GM18873 (cell line): ENCODE data around the gene TOX2.

Experiments
- ATAC-seq: cut with Tn5 transposase; IDR thresholded peaks from one replicate; pipeline ENCODE4 v1.9.1; 2021; ENCODE audit warnings: mild to moderate bottlenecking, moderate library complexity, moderate number of reproducible peaks; ENCODE audit not compliant: unreplicated experiment, low FRiP score

The TOX2 gene, protein sequence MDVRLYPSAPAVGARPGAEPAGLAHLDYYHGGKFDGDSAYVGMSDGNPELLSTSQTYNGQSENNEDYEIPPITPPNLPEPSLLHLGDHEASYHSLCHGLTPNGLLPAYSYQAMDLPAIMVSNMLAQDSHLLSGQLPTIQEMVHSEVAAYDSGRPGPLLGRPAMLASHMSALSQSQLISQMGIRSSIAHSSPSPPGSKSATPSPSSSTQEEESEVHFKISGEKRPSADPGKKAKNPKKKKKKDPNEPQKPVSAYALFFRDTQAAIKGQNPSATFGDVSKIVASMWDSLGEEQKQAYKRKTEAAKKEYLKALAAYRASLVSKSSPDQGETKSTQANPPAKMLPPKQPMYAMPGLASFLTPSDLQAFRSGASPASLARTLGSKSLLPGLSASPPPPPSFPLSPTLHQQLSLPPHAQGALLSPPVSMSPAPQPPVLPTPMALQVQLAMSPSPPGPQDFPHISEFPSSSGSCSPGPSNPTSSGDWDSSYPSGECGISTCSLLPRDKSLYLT

DNA sequence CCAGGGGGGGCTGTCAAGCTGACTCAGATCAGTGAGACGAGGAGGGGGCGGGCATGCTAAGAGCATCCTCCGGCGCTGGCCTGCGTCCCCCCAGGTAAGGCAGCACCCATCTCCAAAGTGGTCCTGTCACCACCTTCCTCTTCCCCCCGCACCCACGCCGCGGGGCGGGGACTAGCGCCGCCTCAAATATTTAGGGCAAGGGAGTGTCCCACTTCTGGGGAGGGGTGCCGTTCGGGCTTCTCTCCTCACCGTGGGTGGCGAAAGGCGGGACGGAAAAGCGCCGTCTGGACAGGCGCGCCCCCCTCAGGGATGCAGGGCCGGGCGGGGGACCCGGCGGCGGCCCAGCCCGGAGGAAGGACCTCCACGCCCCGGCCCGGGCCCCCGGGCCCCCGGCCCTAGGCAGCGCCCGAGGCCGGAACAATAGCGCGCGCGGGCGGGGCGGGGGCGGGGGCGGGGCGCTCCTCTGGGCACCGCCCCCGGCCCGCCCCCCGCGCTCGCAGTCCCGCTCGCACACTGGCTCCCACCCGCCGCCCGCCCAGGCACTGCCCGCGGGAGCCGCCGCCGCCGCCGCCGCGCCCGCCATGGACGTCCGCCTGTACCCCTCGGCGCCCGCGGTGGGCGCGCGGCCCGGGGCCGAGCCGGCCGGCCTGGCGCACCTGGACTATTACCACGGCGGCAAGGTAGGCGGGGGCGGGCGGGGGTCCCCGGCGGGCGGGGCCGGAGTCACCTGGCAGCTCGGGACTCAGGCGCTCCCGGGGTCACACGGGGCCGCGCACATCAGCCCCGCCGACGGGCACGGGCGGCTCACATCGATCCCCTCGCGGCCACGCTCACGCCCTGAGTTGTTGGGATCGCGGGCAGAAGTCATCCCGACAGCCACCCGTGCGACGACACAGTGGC lies at the start of gene TOX2:
Gene TOX2, plus strand, starts transcription at position 542 of the 900 bp plus-strand sequence. Its CDS starts 40 bp downstream, at position 582.
- no peak for ATAC-seq

DNA sequence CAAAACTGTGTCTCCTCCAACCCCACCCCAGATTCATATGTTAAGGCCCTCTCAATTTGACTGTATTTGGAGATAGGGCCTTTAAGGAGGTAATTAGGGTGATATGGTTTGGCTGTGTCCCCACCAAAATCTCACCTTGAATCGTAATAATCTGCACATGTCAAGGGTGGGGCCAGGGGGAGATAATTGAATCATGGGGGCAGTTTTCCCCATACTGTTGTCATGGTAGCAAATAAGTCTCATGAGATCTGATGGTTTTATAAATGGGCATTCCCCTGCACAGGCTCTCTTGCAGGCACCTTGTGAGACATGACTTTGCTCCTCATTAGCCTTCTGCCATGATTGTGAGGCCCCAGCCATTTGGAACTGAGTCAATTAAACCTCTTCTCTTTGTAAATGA lies 46.6 kb upstream of the TOX2 start:
- no peak for ATAC-seq

DNA sequence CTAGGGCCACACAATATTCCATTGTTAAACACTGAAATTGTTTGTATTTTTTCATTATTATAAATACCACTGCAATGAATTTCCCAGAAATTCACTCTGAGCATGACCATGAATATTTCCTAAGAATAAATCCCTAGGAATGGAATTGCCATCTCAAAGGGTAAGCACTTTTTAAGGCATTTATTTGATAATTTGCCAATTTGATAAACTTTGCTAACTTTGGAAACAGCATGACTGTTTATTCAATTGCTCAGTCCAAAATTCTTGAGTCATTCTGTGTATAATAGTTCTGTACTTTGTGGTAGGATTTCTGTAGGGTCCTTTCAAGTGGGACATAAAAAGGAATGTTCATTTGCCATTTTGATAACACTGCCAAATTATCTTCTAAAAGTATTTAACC lies 44.2 kb upstream of the TOX2 start:
- no peak for ATAC-seq

DNA sequence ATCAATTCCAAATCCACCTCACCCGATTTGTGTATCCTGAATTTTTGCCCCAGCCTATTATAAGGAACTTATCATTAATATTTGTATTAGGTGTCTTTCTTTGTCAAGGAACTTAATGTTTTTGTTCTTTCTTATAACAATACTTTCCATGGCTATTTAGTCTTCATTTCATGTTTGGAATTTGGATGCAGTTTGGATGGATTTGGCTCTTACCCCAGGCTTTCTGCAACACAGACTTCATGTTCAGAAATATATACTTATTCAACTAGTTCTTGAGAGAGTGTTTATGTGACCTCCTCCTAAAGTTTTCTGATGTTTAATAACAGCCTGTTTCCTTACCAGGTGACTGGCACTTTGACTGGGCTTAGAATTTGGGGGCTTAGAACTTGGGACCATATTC lies 35.9 kb upstream of the TOX2 start:
- no peak for ATAC-seq

DNA sequence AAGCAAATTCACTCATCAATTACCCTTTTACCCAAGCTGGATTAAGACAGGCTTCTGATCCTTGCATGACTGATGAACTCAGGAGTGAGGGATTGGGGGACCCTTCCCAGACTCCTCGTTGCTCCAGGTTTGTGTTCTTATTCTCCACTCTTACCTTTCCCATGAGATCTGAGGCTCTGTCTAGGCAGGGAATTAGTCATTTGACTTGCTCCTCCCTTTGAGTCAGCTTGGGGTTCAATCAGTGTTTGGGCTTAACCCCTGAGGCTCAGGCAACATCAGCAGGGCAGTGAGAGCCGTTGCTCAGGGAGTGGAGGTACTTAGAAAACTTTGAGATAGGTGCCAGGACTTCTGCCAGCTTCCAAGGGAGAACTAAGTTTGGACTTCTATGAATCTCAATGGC lies 20.7 kb upstream of the TOX2 start:
- no peak for ATAC-seq

DNA sequence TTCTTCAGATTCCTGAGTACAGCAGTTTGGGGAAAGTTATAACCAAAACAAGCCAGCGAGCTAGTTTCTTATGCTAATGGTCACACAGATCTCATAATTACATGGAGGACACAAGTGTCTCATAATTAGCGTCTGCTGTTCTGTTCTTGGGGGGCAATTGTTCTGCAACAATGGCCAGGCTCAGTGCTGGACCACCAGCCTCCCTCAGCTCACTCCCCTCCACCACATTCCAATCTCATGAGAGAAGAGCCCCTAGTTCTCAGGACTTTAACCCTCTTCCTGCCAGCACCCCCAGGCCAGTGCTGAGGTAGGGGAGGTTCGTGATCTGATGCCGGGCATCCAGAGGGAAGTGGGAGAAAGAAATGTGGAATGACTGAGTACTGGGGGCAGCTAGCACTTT lies 20.2 kb upstream of the TOX2 start:
- ATAC-seq = no peak

DNA sequence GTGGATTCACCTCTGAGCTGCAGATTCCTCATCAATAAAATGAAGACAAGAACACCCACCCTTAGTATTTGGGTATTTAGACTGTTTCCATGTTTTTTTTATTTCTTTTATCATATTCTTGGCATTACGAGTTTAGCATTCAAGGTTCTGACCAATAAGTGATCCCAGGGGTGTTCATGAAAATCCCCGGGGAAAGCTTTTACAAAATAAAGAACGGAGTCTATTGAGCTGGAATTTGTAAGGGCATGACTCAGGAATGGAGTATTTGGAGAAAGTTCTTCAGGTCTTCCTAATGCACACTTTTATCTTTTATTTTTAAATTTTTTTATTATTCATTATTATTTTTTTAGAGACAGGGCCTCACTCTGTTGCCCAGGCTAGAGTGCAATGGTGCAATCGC lies 19.4 kb upstream of the TOX2 start:
- no peak for ATAC-seq

DNA sequence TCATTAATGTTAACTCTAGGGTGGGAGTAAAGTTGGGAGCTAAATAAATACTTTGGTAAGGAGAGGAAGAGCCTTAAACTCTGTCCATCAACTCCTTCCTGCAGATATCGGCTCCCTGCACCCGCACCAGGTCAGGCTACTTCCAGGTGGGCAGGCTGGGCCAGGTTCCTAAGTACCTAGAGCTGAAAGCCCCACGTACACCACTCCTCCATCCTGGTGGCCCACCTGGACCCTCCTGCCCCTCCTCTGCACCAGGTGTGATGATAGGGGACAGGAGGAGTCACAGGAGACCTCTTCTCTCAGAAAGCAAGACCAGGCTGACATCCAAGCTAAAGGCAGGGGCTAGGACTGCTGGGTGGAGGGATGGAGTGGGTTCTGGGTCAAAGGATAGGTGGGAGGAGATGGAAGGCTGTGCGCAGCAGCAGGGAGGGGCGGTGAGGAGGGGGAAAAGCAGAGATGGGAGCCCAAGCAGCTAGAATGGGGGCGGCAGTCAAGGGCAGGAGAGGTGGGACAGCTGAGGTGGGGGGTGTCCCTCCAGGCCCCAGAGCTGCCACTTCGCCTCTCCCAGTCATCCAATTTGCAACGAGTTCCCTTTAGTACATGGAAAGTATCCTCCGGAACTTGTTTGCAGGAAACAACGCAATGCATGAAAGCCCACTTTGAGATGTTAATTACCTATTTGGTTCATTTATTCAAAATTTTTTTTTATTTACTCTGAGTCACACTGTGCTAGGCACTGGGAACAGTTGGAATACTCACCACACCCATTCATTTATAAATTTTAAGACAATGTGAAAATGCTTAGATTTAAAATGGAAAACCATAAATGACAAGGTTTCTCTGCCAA lies 15.2 kb upstream of the TOX2 start:
- ATAC-seq = no peak

DNA sequence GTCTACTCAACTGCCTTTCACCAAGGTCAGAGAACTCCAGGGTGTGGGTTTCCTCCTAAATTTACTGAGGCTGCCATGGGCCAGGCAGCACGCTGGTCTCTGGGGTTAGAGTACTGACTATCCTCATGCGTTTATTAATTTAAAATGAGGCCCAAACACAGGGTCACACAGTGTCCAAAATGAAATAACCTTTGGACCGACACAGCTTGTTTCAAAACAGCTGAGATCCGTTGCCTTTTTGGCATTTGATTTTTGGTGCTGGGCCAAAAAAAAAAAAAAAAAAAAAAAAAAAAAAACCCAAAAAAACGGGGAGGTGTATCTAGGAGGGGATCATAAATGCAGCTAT lies 14.6 kb upstream of the TOX2 start:
- no peak for ATAC-seq

DNA sequence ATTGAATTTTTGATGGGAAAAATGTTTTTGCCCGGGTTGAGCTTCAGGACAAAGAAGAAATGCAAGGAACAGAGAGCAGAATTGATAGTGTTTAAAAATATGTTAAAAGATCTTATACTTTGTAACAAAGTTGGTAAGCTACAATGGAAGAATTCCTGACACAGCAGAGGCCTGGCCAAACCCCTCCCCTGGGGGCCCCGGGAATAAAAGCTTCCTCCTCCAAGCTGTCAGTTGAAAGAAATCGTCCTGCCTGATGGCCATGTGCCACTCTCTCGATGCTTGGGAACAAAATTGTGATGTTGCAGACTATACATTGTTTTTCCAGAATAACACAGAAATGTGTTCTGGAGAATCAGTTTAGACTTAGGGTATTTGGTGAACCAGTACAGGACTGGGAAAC lies 14.2 kb upstream of the TOX2 start:
- ATAC-seq = no peak

DNA sequence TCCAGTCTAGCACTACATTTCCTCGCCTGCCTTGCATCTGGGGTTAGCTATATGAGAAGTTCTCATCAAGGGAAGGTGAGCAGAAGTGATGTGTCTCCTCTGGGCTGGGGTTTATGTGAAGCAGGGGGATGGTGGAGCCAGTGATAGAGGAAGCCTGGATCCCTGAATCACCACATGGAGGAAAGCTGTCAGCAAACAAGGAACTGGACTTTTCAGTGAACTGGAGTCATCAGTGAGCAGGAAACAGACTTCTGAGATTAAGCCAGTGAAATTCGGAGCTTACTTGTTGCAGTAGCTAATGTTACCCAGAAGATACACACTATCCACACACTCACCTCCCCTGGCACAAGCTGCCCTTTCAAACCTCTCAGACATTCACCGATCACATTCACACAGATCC lies 13.4 kb upstream of the TOX2 start:
- no peak for ATAC-seq

DNA sequence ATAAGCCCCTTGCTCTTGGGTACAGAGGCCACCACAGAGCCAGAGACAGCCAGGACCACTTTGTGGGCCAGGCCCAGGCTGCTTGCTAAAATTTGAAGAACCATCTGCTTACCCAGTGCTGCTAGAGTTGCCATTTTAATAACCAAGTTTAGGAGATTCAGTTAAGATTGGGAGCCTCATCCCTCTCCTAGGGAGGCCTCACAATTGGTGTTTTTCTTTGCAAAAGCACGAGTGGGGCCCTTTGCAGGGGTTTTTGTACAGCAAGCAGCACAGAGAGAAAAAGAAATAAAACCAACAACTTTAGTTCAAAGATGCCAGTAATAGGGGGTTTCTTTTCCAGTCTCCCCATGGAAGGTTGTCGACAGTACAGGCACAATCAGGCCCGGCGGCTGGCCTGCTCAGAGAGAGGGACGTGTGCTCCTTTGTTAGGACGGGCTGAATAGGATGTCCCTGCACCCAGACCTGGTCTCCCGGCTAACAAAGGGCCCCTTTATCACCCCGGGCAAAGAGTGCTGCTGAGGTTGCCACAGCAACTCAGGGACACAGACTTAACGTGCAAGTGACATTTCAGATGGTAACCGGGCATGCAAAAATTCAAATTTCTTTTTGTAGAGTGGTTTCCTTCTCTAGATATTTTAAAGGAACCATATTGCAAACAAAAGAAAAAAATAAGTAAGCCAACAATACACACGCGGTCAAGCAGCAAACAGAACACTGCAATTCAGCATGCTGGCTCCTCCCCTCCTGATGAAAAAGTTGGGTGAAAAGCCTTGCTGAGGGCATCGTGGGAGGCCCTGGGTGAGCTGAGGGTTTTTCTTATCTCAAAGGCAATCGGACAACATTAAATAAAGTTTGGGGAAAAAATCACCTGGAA lies 10.5 kb upstream of the TOX2 start:
- no peak for ATAC-seq

DNA sequence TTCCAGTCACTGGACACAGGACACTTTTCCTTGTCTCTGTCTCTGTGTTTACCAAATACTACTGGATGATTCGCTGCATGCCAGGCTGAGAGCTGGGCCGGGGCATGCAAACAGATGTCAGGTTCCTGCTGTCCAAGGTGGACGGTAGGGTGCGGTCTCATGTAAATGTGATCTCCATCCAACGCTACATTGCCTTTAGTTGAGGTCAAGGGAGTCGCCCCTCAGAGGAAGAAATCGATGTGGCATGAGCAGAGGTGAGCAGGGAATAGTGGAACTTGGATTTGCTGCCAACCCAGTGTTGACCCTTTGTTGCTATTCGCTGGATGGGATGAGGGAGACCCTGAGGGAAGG lies 9.8 kb upstream of the TOX2 start:
- no peak for ATAC-seq

DNA sequence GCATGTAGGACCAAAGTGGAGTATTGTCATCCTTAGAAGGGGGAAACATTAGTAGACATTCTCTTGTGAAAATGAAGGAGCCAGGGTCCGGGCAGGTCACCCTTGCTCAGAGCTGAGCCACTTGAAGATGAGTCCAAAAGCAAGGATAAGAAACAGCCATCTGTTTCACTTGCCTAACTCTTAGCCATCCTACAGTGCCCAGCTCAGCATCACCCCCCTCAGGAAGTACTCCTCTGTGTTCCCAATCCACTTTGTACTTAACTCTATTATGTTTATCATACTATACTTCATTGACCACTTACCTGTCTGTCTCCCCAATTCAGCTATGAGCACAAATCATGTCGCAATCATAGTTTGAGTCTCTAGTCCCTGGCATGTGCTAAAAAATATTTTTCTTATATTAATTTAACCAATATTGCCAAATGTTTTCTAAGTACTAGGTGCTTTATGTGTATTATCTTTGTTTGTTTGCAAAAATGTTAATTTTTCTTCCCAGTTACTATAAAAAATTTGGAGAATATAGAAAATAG lies 8.1 kb upstream of the TOX2 start:
- ATAC-seq = no peak

DNA sequence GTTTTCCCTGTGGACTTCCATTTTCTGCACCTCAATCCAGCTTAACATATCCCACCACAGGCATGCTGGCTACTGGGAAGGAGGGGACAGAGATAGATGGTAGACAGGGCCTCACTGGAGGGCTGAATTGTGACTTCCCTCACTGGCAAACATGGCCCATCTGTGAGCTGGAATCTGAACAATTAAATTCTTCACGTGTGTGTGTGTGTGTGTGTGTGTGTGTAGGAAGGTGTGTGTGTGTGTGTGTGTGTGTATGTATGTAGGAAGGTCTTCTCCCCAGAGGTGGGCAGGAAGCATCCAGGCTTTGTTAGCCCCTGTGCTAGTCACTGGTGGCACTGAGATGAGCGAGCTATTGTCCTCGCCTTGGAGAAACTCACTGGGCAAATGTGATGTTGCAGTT lies 5.4 kb upstream of the TOX2 start:
- no peak for ATAC-seq

DNA sequence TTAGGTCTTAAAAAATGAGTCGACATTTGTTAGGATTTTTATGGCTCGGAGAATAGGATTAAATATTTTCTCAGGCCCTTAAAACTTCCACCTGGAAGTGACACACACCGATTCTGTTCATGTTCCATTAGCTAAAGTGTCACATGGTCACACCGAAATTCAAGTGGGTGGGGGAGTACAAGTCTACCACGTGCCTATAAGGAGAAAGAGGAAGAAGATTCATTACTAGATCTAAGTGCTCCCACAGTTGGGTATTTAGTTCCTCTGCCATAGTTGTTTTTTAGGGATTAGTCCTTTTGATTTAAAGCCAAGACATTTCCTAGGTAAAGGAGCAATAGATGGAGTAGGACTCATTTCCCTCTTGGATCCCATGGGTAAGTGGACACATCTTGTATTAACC lies 4.9 kb upstream of the TOX2 start:
- ATAC-seq = no peak

DNA sequence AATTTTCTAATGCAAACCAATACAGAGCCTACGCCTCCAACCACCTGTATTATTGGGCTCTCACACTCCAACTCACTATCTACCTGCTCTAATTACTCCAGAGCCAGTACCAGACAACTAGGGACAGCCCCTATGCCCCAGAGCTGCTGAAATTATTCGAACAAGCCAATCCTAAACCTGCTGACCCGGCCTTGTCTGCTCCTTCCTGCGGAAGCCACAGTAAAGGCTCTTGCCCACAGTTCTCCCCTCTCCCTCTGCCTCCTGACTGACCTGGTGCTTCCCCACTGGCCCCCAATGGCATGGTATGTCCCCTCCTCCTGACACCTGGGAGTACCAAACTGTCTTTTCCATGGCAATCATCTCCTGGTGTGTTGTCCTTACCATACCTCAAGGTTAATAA lies 4.1 kb upstream of the TOX2 start:
- ATAC-seq = no peak

DNA sequence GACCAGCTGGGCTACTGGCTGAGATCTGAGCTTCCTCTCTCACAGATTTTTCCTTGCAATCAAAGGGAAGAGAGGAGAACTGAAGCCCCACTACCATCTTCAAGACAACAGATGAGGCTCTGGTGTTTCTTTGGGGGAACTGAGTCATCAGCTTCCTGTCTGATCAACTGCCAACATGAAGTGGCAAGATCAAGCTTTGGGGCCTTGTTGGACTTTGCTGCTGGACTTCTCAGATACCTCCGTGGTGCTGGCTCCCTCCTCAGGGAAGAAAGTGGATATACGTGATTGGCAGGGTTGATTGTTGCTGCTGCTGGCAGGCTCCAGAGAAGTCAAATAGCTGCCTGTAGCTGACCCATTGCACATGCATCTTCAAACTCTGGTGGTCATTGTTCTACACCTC lies 3.6 kb upstream of the TOX2 start:
- no peak for ATAC-seq

DNA sequence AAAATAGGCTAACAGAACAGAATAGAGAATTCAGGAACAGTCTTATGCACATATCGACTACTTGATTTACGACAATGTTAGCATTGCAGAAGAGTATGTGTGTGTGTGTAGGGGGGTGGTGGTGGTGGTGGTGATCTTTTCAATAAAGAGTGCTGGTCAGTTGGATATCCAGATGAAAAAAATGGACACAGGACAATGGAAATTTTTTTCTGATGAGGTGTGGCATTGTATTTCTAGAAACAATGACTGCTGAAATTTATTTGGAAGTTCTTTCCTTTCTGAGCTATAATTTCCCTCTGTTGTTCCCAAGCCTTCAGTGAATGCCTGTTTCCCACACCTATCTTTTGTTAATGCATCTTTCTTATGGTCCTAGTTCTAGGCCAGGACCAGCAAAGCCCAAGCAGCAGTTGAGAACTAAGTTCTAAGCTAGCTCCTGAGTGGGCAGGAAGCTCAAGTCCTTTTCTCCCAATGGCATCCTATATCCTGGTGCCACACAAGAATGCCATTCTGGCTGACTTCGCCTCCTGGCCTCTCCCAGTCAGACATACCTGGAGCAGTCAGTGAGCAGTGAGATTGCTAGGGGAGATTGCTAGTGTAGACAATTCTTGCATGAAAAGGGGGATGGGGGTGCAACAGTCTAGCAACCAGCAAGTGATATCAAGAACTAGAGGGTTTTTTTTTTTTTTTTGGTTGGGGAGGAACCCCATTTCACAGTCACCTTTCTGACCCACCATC lies 1.2 kb upstream of the TOX2 start:
- no peak for ATAC-seq
